ENCODE measurements around the gene CACNA1H.

The CACNA1H gene

GRCh38 chr16:1167276-1168107, 14.6 kb downstream of the CACNA1H start:
- Histone ChIP-seq H3K27ac (no peak overlapping the region), H3K4me3 (no peak overlapping the region)
- DNase-seq (ENCODE audit: low spot score), result no peak
- TF ChIP-seq CTCF (IDR thresholded peaks at IDR 0.05), result no peak

- DNase-seq (ENCODE audit: low spot score), result no peak
- no peak for TF ChIP-seq CTCF (IDR thresholded peaks at IDR 0.05)
- peak overlapping the region; percentile 67 to 86 for H3K27ac ChIP-seq
- H3K4me3 ChIP-seq, result peak overlapping the region; percentile 43
These were observed 15.9 kb downstream of the CACNA1H start for GRCh38 chr16:1168837-1169236.

- no peak for TF ChIP-seq CTCF (IDR thresholded peaks at IDR 0.05)
- no peak for DNase-seq (ENCODE audit: low spot score)
- peak overlapping the region; percentile 43 for H3K4me3 ChIP-seq
- H3K27ac ChIP-seq, result peak overlapping the region; percentile 67 to 86
These were observed 16.6 kb downstream of the CACNA1H start for GRCh38 chr16:1169285-1170075.

- no peak for DNase-seq (ENCODE audit: low spot score)
- no peak for TF ChIP-seq CTCF (IDR thresholded peaks at IDR 0.05)
- peak overlapping the region; percentile 43 for H3K4me3 ChIP-seq
- peak overlapping the region; percentile 67 to 86 for H3K27ac ChIP-seq
These were observed 17.1 kb downstream of the CACNA1H start for GRCh38 chr16:1170076-1170418.

GRCh38 chr16:1171001-1171400, 18.1 kb downstream of the CACNA1H start:
- DNase-seq (ENCODE audit: low spot score), result no peak
- no peak overlapping the region for H3K4me3 ChIP-seq
- peak overlapping the region; percentile 9 to 86 for H3K27ac ChIP-seq
- TF ChIP-seq CTCF (IDR thresholded peaks at IDR 0.05), result no peak

- no peak for DNase-seq (ENCODE audit: low spot score)
- no peak overlapping the region for H3K27ac ChIP-seq
These were observed 19.0 kb downstream of the CACNA1H start for GRCh38 chr16:1171854-1172428.

More at GRCh38 chr16:1171854-1172428, 19.0 kb downstream of the CACNA1H start:
- no peak for TF ChIP-seq CTCF (IDR thresholded peaks at IDR 0.05)
- H3K4me3 ChIP-seq, result no peak overlapping the region
